NCI-H1105 treated with DMSO at 0.1 percent for 48 hours (cell line): Measurements from ENCODE around the gene PBX4.

Experiments used
- DNase-seq: peaks from one replicate; lab custom pipeline; 2025; lab: John Stamatoyannopoulos, UW

The PBX4 gene

GRCh38 chr19:19540064-19540714, 78.3 kb downstream of the PBX4 start:
- DNase-seq: no peak

DNA sequence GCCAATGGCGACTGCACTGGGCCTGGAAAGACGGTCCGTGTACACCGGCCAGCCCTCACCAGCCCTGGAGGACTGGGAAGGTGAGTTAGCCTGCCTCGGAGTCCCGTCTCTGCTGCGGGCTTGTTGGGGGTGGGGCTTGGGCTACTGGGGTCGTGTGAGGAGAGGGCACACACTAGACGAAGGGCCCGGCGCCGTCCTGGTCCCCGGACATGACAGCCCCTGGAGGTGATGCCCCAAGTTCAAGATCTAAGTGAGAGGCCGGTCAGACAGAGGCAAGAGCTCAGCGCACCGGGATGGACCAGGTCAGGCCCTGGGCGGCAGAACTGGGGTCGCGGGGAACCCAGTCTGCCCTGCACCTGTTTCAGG, 78.8 kb downstream of the PBX4 start:
- DNase-seq: no peak

DNA sequence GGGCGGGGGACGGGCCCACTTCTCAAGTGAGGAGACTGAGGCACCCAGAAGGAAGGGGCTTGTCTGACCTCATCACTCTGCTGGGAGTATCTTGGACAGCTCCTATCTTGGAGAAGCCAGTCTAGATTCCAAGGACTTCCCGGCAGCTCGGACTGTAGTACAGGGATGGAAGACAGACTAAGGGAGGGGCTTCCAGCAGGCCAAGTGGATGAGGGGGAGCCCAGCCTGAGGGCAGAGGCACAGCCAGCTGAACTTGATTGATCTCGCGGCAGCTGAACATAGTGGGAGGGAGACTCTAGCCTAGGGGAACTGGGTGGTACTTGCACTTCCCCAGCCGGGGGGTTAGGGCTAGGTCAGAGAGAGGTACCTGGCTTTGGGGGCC, 79.7 kb downstream of the PBX4 start:
- no peak for DNase-seq

- DNase-seq: peak; percentile 51
Observed at GRCh38 chr19:19538061-19538784, 80.3 kb downstream of the PBX4 start, which contains the start of gene CILP2. TSS of gene CILP2 (plus strand) at chr19:19538265. CDS start at chr19:19538350, 85 bp downstream.

DNA sequence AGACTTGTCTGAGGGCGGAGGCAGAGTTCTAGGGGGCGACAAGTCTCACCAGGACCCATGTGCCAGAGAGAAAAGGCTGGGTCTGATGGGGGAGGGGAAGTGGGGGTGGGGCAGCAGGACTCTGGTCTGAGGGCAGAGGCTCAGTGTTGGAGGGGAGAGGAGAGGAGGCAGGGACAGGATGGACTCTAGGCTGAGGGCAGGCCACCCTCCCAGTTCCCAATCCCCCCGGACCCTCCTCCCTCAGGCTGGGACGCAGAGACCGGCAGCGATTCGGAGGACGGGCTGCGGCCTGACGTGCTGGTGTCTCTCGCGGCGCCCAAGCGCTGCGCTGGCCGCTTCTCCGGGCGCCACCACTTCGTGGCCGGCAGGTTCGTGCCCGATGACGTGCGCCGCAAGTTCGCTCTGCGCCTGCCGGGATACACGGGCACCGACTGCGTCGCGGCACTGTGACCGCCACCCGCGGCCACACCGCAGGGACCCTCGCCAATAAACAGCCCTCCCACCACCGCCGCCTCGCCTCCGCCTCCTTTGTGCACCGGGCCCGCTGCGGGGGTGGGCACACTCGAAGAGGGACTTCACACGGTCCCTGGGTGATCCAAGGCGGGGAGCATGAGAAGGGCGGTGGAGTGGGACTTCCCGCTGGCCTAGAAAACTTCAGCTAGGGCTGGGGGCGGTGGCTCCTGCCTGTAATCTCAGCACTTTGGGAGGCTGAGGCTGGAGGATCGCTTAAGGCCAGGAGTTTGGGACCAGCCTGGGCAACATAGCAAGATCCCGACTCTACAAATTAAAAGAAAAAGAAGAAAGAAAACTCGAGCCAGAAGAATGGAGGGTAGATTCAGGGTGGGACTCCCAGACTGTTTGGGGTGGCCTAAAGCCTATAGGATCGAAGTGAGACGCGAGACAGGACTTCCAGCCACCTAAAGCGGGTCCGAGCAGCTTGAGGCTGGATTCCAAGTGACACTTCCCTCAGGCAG, 81.1 kb downstream of the PBX4 start:
- DNase-seq: peak; percentile 39

GRCh38 chr19:19535311-19536191, 82.9 kb downstream of the PBX4 start:
- DNase-seq: no peak

DNA sequence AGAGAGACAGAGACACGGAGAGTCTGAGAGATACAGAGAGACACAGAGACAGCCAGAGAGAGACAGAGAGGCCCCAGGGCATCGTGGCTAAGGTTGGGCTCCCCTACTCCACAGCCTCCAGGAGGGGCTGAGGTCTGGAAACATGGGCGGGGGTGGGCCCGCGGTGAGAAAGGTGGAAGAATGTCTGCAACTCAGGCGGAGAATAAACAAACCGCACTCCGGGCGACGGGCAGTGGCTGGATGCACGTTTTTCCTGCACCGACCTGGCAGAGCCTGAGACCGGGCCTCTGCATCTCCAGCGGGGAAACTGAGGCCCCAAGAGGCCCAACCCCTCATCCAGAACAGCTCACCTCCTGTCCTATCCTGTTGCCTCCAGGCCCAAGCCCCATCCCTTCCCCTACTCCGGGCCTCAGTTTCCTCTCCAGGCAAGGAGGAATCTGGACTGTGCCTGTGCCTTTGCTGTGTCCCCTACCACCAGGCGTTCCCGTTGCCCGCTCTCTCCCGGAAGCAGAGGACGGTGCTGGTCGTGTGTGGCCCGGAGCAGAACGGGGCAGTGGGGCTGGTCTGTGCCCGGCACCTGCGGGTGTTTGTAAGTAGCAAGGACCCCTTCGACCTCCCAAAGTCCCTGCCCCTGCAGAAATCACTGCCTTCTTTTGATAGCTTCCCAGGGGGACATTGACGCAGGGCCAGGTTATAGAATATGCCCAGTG, 83.8 kb downstream of the PBX4 start:
- no peak for DNase-seq

- DNase-seq: no peak
Observed at GRCh38 chr19:19533841-19534240, 84.6 kb downstream of the PBX4 start.

- DNase-seq: no peak
Observed at GRCh38 chr19:19532806-19533701, 85.4 kb downstream of the PBX4 start.

DNA sequence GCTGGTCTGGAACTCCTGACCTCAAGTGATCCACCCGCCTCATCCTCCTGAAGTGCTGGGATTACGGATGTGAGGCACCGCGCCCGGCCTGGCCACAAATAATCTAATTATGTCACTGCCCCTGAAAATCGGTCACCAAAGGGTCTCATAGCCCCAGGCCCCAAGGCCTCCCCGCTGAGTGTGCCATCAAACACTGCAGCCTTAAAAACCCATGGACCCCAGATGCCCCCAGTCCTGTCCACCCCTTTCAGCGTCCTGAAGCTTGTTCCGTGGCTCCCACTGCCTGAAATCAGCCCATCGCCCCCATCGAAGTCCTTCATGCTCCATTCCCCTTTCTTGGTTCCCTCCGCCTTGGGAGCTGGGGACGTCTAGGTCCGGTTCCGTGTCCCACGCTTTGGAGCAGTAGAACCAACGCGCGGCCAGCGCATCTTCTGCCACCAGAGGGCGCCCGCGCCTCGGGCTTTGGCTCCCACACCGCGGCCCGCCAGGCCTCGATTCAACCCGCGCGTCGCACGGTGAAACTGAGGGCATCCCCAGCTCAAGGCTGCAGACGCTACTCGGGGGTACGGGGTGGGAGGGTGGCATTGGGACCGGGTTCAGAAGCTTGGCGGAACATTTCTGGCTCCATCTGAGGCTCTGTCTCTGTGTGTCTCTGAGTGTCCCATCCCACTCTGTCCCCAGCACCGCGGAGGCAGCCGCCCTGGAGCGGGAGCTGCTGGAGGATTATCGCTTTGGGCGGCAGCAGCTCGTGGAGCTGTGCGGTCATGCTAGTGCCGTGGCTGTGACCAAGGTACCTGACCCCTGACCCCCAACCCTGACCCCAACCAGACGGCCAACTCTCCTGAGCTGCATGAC, 86.3 kb downstream of the PBX4 start:
- DNase-seq: peak; percentile 39

DNA sequence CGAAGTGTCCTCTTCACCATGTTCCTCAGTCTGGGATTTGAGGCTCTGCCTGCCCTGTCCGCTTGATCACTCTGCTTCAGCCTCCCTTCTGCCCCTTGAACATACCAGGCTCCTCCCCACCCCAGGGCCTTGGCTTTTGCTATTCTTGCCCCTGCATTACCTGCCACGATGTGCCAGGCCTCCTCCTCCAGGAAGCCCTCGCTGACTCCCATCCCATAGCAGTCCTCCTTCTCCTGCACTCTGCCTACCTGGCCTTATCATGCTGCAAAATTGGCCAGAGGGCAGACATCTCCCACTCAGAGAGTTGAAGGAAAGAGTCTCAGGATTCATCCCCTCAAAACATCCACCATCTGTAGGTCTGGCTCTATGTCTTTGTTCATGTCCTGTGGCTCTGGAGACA, 87.6 kb downstream of the PBX4 start:
- no peak for DNase-seq

DNA sequence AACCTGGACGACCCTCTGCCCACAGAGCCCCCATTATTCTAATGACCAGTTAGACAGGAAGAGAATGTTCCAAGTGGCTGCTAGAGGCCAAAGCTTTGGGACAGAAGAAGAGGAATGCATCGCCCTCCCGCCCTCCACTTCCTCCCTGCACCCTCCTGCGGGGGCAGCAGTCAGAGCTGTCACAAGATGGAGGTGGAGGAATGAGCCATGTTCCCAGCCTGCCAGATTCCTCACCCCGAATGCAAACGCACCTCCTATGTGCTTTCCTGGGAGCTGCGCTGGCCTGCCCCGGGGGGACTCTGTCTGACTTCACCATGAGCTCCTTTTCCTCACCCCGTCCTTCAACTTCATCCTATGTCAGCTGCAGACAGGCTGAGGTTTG, 88.1 kb downstream of the PBX4 start:
- DNase-seq: no peak

DNA sequence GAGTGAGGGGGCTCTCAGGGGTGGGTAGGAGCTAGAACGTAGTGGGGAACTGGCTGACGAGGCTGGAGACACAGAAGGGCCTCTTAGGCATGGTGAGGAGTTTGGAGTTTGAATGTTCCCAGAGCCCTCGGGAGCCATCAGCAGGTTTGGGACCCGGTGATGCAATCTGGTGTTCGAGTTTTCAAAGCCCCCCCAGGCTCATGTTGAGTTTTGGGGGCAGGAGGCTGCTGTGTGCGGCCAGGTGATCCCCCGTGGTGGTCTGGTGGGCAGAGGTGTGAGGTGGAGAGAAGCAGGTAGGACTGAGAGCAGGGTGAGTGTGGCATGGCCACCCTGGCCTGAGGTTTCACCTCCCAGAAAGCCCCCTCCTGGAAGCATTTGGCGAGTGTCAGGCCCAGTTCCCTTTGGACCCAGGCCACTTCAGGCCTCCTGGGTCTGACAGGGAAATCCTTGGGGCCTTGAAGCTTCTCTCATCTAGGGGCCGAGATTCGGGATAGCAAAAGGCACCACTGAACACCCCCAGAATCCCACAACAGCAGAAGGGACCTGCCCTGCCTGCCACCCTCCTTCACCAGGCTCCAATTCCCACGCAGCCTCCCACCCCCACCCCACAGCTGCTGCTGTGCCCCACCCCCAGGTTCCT, 88.6 kb downstream of the PBX4 start:
- no peak for DNase-seq

DNA sequence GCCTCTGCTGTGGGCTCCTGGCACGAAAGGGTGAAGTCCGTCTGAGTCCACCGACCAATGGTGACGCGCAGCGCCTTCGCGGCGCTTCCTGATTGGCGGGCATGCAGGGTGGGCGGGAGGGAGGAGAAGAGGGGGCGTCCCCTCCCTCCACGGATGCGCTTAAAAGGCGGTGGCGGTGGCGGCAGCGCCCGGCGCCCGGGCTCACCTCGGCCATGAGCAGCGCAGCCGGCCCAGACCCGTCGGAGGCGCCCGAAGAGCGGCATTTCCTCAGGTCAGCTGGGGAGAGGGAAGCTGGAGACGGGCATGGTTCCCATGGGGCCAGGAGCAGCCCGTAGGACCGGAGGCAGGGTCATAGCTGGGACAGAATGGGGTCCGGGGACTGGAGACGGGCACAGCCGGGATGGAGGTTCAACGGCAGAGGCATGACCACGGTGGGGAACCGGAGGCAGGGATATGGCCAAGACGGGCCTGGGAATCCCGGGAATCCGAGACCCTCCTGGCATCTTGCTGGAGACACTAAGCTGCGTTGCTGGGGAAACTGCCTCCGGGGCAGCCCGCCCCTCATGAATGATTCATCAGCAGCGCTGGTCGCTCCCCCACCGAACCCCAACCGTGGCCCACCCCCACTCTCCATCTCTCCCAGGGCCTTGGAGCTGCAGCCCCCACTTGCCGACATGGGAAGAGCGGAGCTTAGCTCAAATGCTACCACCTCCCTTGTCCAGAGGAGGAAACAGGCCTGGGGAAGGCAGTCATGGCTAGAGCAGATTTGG, 89.6 kb downstream of the PBX4 start, which contains the start of gene YJEFN3:
Gene YJEFN3 (plus strand): TSS at position 191 of the 770 bp plus-strand sequence. CDS start 22 bp downstream, at position 213.
- peak; percentile 82 for DNase-seq

- DNase-seq: no peak
Observed at GRCh38 chr19:19527674-19528625, 90.5 kb downstream of the PBX4 start.

DNA sequence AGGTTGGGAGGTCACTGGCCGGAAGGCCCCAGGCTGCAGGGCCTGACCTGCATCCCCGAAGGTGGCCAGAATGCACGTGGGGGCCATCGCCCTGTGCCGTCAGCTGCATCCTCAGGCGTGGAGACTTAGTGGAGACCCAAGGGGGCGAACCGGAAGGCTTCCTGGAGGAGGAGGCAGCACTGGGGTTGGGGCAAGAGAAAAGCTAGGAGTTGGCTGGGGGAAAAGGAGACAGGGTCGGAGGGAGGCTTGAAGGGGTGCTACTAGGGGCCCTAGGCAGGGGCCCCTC, 91.2 kb downstream of the PBX4 start:
- DNase-seq: no peak
